ENCODE measurements around the gene VDR.

Gene VDR

GRCh38 chr12:47867495-47867941 lies 37.3 kb downstream of the VDR start:
- Histone ChIP-seq H3K4me1 (ENCODE audit: insufficient read depth, insufficient read length) (no peaks in the 10 kb centered on the region), H3K4me3 (ENCODE audit: insufficient read length, low read depth) (no peak overlapping the region), H3K9me3 (ENCODE audit: insufficient read depth, low read length) (no peaks in the 10 kb centered on the region), H3K27me3 (ENCODE audit: insufficient read depth, insufficient read length) (no peaks in the 10 kb centered on the region), H3K9ac (ENCODE audit: insufficient read length, low read depth) (no peak overlapping the region), H3K36me3 (ENCODE audit: insufficient read depth, insufficient read length, low read length) (no peaks in the 10 kb centered on the region)
- DNase-seq (ENCODE audit: low read depth, low spot score) = no peak
- no peak for TF ChIP-seq YY1 (IDR thresholded peaks at IDR 0.05; ENCODE audit: insufficient read depth, insufficient read length)
- no peak for TF ChIP-seq SUZ12 (IDR thresholded peaks at IDR 0.05; ENCODE audit: extremely low read depth, insufficient read depth, insufficient read length)
- TF ChIP-seq ZNF274 (IDR thresholded peaks at IDR 0.05; ENCODE audit: low read depth, low read length) = no peak

- no peaks in the 10 kb centered on the region for H3K4me1 ChIP-seq (ENCODE audit: insufficient read depth, insufficient read length)
- no peaks in the 10 kb centered on the region for H3K27me3 ChIP-seq (ENCODE audit: insufficient read depth, insufficient read length)
- DNase-seq (ENCODE audit: low read depth, low spot score) = no peak
- TF ChIP-seq SUZ12 (IDR thresholded peaks at IDR 0.05; ENCODE audit: extremely low read depth, insufficient read depth, insufficient read length) (no peak), ZNF274 (IDR thresholded peaks at IDR 0.05; ENCODE audit: low read depth, low read length) (no peak), YY1 (IDR thresholded peaks at IDR 0.05; ENCODE audit: insufficient read depth, insufficient read length) (no peak)
- H3K36me3 ChIP-seq (ENCODE audit: insufficient read depth, insufficient read length, low read length) = no peaks in the 10 kb centered on the region
- H3K9me3 ChIP-seq (ENCODE audit: insufficient read depth, low read length) = no peaks in the 10 kb centered on the region
- H3K4me3 ChIP-seq (ENCODE audit: insufficient read length, low read depth) = no peak overlapping the region
- H3K9ac ChIP-seq (ENCODE audit: insufficient read length, low read depth) = no peak overlapping the region
Observed at GRCh38 chr12:47864646-47865235, 40.1 kb downstream of the VDR start.

- no peak for DNase-seq (ENCODE audit: low read depth, low spot score)
- no peak overlapping the region for H3K9ac ChIP-seq (ENCODE audit: insufficient read length, low read depth)
- TF ChIP-seq YY1 (IDR thresholded peaks at IDR 0.05; ENCODE audit: insufficient read depth, insufficient read length) = no peak
- TF ChIP-seq SUZ12 (IDR thresholded peaks at IDR 0.05; ENCODE audit: extremely low read depth, insufficient read depth, insufficient read length) = no peak
- no peak for TF ChIP-seq ZNF274 (IDR thresholded peaks at IDR 0.05; ENCODE audit: low read depth, low read length)
- no peaks in the 10 kb centered on the region for H3K27me3 ChIP-seq (ENCODE audit: insufficient read depth, insufficient read length)
- H3K4me3 ChIP-seq (ENCODE audit: insufficient read length, low read depth) = no peak overlapping the region
- no peaks in the 10 kb centered on the region for H3K4me1 ChIP-seq (ENCODE audit: insufficient read depth, insufficient read length)
- no peaks in the 10 kb centered on the region for H3K36me3 ChIP-seq (ENCODE audit: insufficient read depth, insufficient read length, low read length)
- H3K9me3 ChIP-seq (ENCODE audit: insufficient read depth, low read length) = no peaks in the 10 kb centered on the region
Observed at GRCh38 chr12:47863985-47864384, 40.8 kb downstream of the VDR start.

GRCh38 chr12:47863467-47863866 lies 41.3 kb downstream of the VDR start:
- no peak for TF ChIP-seq ZNF274 (IDR thresholded peaks at IDR 0.05; ENCODE audit: low read depth, low read length)
- TF ChIP-seq SUZ12 (IDR thresholded peaks at IDR 0.05; ENCODE audit: extremely low read depth, insufficient read depth, insufficient read length) = no peak
- TF ChIP-seq YY1 (IDR thresholded peaks at IDR 0.05; ENCODE audit: insufficient read depth, insufficient read length) = no peak
- H3K4me3 ChIP-seq (ENCODE audit: insufficient read length, low read depth) = no peak overlapping the region
- H3K9me3 ChIP-seq (ENCODE audit: insufficient read depth, low read length) = no peaks in the 10 kb centered on the region
- H3K27me3 ChIP-seq (ENCODE audit: insufficient read depth, insufficient read length) = peaks cover under 1% of the 10 kb centered on the region
- no peaks in the 10 kb centered on the region for H3K4me1 ChIP-seq (ENCODE audit: insufficient read depth, insufficient read length)
- no peak for DNase-seq (ENCODE audit: low read depth, low spot score)
- H3K36me3 ChIP-seq (ENCODE audit: insufficient read depth, insufficient read length, low read length) = no peaks in the 10 kb centered on the region
- H3K9ac ChIP-seq (ENCODE audit: insufficient read length, low read depth) = no peak overlapping the region

GRCh38 chr12:47862881-47863280 lies 41.9 kb downstream of the VDR start:
- H3K9me3 ChIP-seq (ENCODE audit: insufficient read depth, low read length) = no peaks in the 10 kb centered on the region
- no peaks in the 10 kb centered on the region for H3K36me3 ChIP-seq (ENCODE audit: insufficient read depth, insufficient read length, low read length)
- H3K4me3 ChIP-seq (ENCODE audit: insufficient read length, low read depth) = no peak overlapping the region
- H3K4me1 ChIP-seq (ENCODE audit: insufficient read depth, insufficient read length) = no peaks in the 10 kb centered on the region
- H3K9ac ChIP-seq (ENCODE audit: insufficient read length, low read depth) = no peak overlapping the region
- DNase-seq (ENCODE audit: low read depth, low spot score) = no peak
- TF ChIP-seq SUZ12 (IDR thresholded peaks at IDR 0.05; ENCODE audit: extremely low read depth, insufficient read depth, insufficient read length) (no peak), ZNF274 (IDR thresholded peaks at IDR 0.05; ENCODE audit: low read depth, low read length) (no peak), YY1 (IDR thresholded peaks at IDR 0.05; ENCODE audit: insufficient read depth, insufficient read length) (no peak)
- peaks cover 4% of the 10 kb centered on the region for H3K27me3 ChIP-seq (ENCODE audit: insufficient read depth, insufficient read length)

- H3K4me1 ChIP-seq (ENCODE audit: insufficient read depth, insufficient read length) = no peaks in the 10 kb centered on the region
- no peaks in the 10 kb centered on the region for H3K9me3 ChIP-seq (ENCODE audit: insufficient read depth, low read length)
- TF ChIP-seq SUZ12 (IDR thresholded peaks at IDR 0.05; ENCODE audit: extremely low read depth, insufficient read depth, insufficient read length) = no peak
- TF ChIP-seq ZNF274 (IDR thresholded peaks at IDR 0.05; ENCODE audit: low read depth, low read length) = no peak
- no peak for TF ChIP-seq YY1 (IDR thresholded peaks at IDR 0.05; ENCODE audit: insufficient read depth, insufficient read length)
- peaks cover 6% of the 10 kb centered on the region for H3K27me3 ChIP-seq (ENCODE audit: insufficient read depth, insufficient read length)
- H3K36me3 ChIP-seq (ENCODE audit: insufficient read depth, insufficient read length, low read length) = no peaks in the 10 kb centered on the region
- no peak for DNase-seq (ENCODE audit: low read depth, low spot score)
- H3K4me3 ChIP-seq (ENCODE audit: insufficient read length, low read depth) = no peak overlapping the region
- H3K9ac ChIP-seq (ENCODE audit: insufficient read length, low read depth) = no peak overlapping the region
Observed at GRCh38 chr12:47862167-47862750, 42.5 kb downstream of the VDR start.

- H3K9ac ChIP-seq (ENCODE audit: insufficient read length, low read depth) = no peak overlapping the region
- no peaks in the 10 kb centered on the region for H3K36me3 ChIP-seq (ENCODE audit: insufficient read depth, insufficient read length, low read length)
- no peak overlapping the region for H3K4me3 ChIP-seq (ENCODE audit: insufficient read length, low read depth)
- TF ChIP-seq YY1 (IDR thresholded peaks at IDR 0.05; ENCODE audit: insufficient read depth, insufficient read length) (no peak), SUZ12 (IDR thresholded peaks at IDR 0.05; ENCODE audit: extremely low read depth, insufficient read depth, insufficient read length) (no peak), ZNF274 (IDR thresholded peaks at IDR 0.05; ENCODE audit: low read depth, low read length) (no peak)
- H3K9me3 ChIP-seq (ENCODE audit: insufficient read depth, low read length) = no peaks in the 10 kb centered on the region
- no peaks in the 10 kb centered on the region for H3K4me1 ChIP-seq (ENCODE audit: insufficient read depth, insufficient read length)
- H3K27me3 ChIP-seq (ENCODE audit: insufficient read depth, insufficient read length) = peaks cover 7% of the 10 kb centered on the region
- no peak for DNase-seq (ENCODE audit: low read depth, low spot score)
Observed at GRCh38 chr12:47860873-47861272, 43.9 kb downstream of the VDR start.

Measured in NT2/D1 (cell line).